ENCODE data around the gene RDH11. TPM values are rescaled to one million over a fixed set of nuclear protein-coding genes. Genes with fewer than 3 reads are reported as not detected.

RDH11 gene
- polyA plus RNA-seq, 3 donors: 64.9 to 70.7 (median 65.4) TPM

DNA sequence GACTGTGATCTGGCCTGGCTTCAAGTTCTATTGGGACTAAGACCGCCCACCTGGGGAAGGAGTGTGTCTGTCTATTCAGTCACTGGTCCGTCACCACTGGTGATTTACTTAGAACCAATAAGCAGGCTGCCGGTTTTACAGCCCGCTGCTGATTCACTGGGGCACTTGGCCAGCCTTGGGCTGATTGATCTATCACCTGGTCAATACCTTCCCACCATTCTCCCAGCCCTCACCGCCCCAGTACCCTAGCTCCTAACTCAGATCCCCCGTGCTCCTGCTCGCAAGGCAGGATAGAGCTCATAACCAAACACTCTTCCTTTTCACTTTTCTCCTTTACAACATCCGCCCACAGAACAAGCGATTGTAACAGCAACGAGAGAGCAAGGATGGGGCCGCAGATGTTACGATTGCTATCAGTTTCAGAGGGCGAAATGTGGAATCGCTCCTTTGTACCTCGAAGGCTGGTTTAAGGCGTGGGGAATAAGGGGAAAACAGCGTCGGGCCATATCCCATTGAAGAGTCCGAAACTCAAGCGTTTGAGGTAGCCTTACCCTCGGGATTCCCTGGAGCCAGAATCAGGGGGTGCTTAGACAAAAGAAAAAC is 672 bp downstream of the RDH11 start:
- Histone ChIP-seq H3K9me3 (replicated peaks in 1 of 2; ENCODE audit: control insufficient read depth in 1 of 2, insufficient read depth in 1 of 2, low read length in 2 of 2) (no peaks in the 10 kb centered on the region), H3K27me3 (ENCODE audit: control insufficient read depth in 2 of 2, insufficient read depth in 2 of 2, low read length in 2 of 2) (no peaks in the 10 kb centered on the region), H3K36me3 (replicated peaks in 1 of 2; ENCODE audit: control insufficient read depth in 1 of 2, insufficient read depth in 2 of 2, low read length in 2 of 2) (peaks cover 19 to 30% of the 10 kb centered on the region in 2 donors), H3K79me2 (ENCODE audit: insufficient read depth, low read length) (peaks cover 15% of the 10 kb centered on the region), H3K4me3 (replicated peaks in 1 of 3; ENCODE audit: low read depth in 2 of 3, low read length in 3 of 3) (peak overlapping the region; percentile 71 to 85 (median 72)), H3K9ac (ENCODE audit: insufficient read depth, low read length, poor library complexity, severe bottlenecking) (peak overlapping the region; percentile 65), H3K4me2 (replicated peaks; ENCODE audit: extremely low read depth, low read length, poor library complexity, severe bottlenecking) (peak overlapping the region; percentile 90), H3K4me1 (ENCODE audit: control insufficient read depth in 1 of 2, insufficient read depth in 2 of 2, low read length in 2 of 2) (peaks cover 17 to 27% of the 10 kb centered on the region in 2 donors), H2AFZ (ENCODE audit: insufficient read depth, low read depth, low read length, poor library complexity, severe bottlenecking) (peak overlapping the region; percentile 84), H3K27ac (ENCODE audit: low read depth in 1 of 2, low read length in 2 of 2) (peak overlapping the region; percentile 5 to 68), H4K20me1 (ENCODE audit: insufficient read depth, low read length) (peaks cover 6% of the 10 kb centered on the region)
- peaks cover 25 to 30% of the 10 kb centered on the region in 2 donors for H3K36me3 Mint-ChIP-seq
- intact Hi-C loops (cut with micrococcal nuclease): loop anchor here in 1 of 2 donors (5.0 kb wide), 1 partner anchor 122 kb away; the partner anchor contains the start of genes RAD51B and ZFYVE26
- H3K4me3 Mint-ChIP-seq: peak overlapping the region; percentile 94
- peak; percentile 49 to 64 (median 50) for DNase-seq
- H3K9me3 Mint-ChIP-seq: peaks cover 0 to 2% (median 0%) of the 10 kb centered on the region in 7 donors
- H3K27ac Mint-ChIP-seq: peak overlapping the region; percentile 69 to 93 (median 88)
- peaks cover 23% of the 10 kb centered on the region for H3K4me1 Mint-ChIP-seq
- peaks cover 0 to 6% (median 2%) of the 10 kb centered on the region in 3 donors for H3K27me3 Mint-ChIP-seq (ENCODE audit: low read depth in 3 of 3)
- WGBS (ENCODE audit: insufficient coverage): under 1% methylated on average over 18 of the region's 21 CpGs
- TF ChIP-seq, protein P1, sequence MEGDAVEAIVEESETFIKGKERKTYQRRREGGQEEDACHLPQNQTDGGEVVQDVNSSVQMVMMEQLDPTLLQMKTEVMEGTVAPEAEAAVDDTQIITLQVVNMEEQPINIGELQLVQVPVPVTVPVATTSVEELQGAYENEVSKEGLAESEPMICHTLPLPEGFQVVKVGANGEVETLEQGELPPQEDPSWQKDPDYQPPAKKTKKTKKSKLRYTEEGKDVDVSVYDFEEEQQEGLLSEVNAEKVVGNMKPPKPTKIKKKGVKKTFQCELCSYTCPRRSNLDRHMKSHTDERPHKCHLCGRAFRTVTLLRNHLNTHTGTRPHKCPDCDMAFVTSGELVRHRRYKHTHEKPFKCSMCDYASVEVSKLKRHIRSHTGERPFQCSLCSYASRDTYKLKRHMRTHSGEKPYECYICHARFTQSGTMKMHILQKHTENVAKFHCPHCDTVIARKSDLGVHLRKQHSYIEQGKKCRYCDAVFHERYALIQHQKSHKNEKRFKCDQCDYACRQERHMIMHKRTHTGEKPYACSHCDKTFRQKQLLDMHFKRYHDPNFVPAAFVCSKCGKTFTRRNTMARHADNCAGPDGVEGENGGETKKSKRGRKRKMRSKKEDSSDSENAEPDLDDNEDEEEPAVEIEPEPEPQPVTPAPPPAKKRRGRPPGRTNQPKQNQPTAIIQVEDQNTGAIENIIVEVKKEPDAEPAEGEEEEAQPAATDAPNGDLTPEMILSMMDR (IDR thresholded peaks at IDR 0.05): no peak

DNA sequence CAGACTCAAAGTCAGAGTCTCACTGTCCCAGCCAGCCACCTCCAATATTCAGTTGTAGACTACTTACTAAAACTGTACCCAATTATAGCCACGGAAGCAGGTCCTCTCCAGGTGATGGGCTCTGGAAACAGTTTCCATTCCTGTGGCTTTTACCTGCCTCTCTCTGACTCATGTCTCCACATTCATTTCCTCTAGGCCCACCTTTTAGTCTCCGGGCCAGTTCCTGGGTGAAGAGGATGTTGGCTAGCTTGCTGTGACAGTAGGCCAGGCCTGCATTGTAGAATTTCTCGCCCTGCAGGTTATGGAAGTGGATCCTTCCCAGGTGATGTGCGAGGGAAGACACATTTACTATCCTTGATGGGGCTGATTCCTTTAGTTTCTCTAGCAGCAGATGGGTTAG is 5.6 kb downstream of the RDH11 start:
- H3K27ac ChIP-seq (ENCODE audit: low read depth in 1 of 2, low read length in 2 of 2): peak overlapping the region in 1 of 2 donors; percentile 24
- no peak overlapping the region for H2AFZ ChIP-seq (ENCODE audit: insufficient read depth, low read depth, low read length, poor library complexity, severe bottlenecking)
- Mint-ChIP-seq H3K9me3 (no peaks in the 10 kb centered on the region), H3K36me3 (peaks cover 68 to 76% of the 10 kb centered on the region in 2 donors), H3K4me3 (no peak overlapping the region), H3K27ac (peak overlapping the region in 1 of 7 donors; percentile 38), H3K4me1 (peaks cover 10% of the 10 kb centered on the region), H3K27me3 (ENCODE audit: low read depth in 3 of 3) (peaks cover 0 to 2% (median 1%) of the 10 kb centered on the region in 3 donors)
- H3K4me2 ChIP-seq (replicated peaks; ENCODE audit: extremely low read depth, low read length, poor library complexity, severe bottlenecking): no peak overlapping the region
- H3K79me2 ChIP-seq (ENCODE audit: insufficient read depth, low read length): peaks cover 10% of the 10 kb centered on the region
- H4K20me1 ChIP-seq (ENCODE audit: insufficient read depth, low read length): peaks cover 6% of the 10 kb centered on the region
- intact Hi-C loops (cut with micrococcal nuclease): no loop called here
- 94% methylated on average over 3 of the region's 4 CpGs for WGBS (ENCODE audit: insufficient coverage)
- H3K4me1 ChIP-seq (ENCODE audit: control insufficient read depth in 1 of 2, insufficient read depth in 2 of 2, low read length in 2 of 2): peaks cover 6% of the 10 kb centered on the region in 2 donors
- H3K27me3 ChIP-seq (ENCODE audit: control insufficient read depth in 2 of 2, insufficient read depth in 2 of 2, low read length in 2 of 2): no peaks in the 10 kb centered on the region
- no peak overlapping the region for H3K4me3 ChIP-seq (replicated peaks in 1 of 3; ENCODE audit: low read depth in 2 of 3, low read length in 3 of 3)
- TF ChIP-seq, protein P1 (IDR thresholded peaks at IDR 0.05): no peak
- no peak for DNase-seq
- H3K9ac ChIP-seq (ENCODE audit: insufficient read depth, low read length, poor library complexity, severe bottlenecking): no peak overlapping the region
- H3K9me3 ChIP-seq (replicated peaks in 1 of 2; ENCODE audit: control insufficient read depth in 1 of 2, insufficient read depth in 1 of 2, low read length in 2 of 2): no peaks in the 10 kb centered on the region
- peaks cover 40 to 79% of the 10 kb centered on the region in 2 donors for H3K36me3 ChIP-seq (replicated peaks in 1 of 2; ENCODE audit: control insufficient read depth in 1 of 2, insufficient read depth in 2 of 2, low read length in 2 of 2)
